ENCODE data around the gene SIN3A. TPM values are rescaled to one million over a fixed set of nuclear protein-coding genes. Genes with fewer than 3 reads are reported as not detected.
"Not testable (repeated sequence)": the region's sequence is repeated elsewhere in the genome, so short reads cannot be mapped to it uniquely, and the experiment has no call there.

SIN3A gene
- total RNA-seq, 1 donor from 2014 or later, result 69.0 TPM

- H3K4me1 ChIP-seq, result peaks cover 3% of the 10 kb centered on the region
- peak within 1 kb of the TSS; percentile 87 for H3K27ac Mint-ChIP-seq
- peak within 1 kb of the TSS; percentile 99 for H2AFZ ChIP-seq (replicated peaks)
- peak within 1 kb of the TSS; percentile 67 for H3K4me3 ChIP-seq
- peaks cover 2% of the 10 kb centered on the region for H3K9me3 Mint-ChIP-seq
- peak; percentile 98 for DNase-seq (ENCODE audit: low spot score)
- no peaks in the 10 kb centered on the region for H3F3A ChIP-seq (ENCODE audit: low read depth)
- H3K4me3 Mint-ChIP-seq, result peak within 1 kb of the TSS; percentile 99
- H3K36me3 Mint-ChIP-seq, result peaks cover 4% of the 10 kb centered on the region
- peaks cover 11% of the 10 kb centered on the region for H3K27me3 Mint-ChIP-seq (ENCODE audit: insufficient read depth, low read depth)
- H4K20me1 ChIP-seq (ENCODE audit: low read depth), result no peaks in the 10 kb centered on the region
- no peaks in the 10 kb centered on the region for H3K9me3 ChIP-seq (ENCODE audit: low read depth)
- peak within 1 kb of the TSS; percentile 77 for H3K9ac ChIP-seq
- H3K4me2 ChIP-seq, result peak within 1 kb of the TSS; percentile 74
- peaks cover 17% of the 10 kb centered on the region for H3K4me1 Mint-ChIP-seq
- no peaks in the 10 kb centered on the region for H3K27me3 ChIP-seq
- H3K79me2 ChIP-seq (ENCODE audit: low read depth), result peaks cover 14% of the 10 kb centered on the region
- H3K27ac ChIP-seq, result no peak within 1 kb of the TSS
- H3K36me3 ChIP-seq, result no peaks in the 10 kb centered on the region
- TF ChIP-seq EZH2phosphoT487 (IDR thresholded peaks at IDR 0.05), result no peak
- no peak for TF ChIP-seq CTCF (IDR thresholded peaks at IDR 0.05)
These were observed 115.7 kb downstream of the SIN3A start, which contains the start of gene COMMD4 for GRCh38 chr15:75335705-75336355. COMMD4 (plus strand) TSS chr15:75336063; CDS start chr15:75336090, 27 bp downstream.

DNA sequence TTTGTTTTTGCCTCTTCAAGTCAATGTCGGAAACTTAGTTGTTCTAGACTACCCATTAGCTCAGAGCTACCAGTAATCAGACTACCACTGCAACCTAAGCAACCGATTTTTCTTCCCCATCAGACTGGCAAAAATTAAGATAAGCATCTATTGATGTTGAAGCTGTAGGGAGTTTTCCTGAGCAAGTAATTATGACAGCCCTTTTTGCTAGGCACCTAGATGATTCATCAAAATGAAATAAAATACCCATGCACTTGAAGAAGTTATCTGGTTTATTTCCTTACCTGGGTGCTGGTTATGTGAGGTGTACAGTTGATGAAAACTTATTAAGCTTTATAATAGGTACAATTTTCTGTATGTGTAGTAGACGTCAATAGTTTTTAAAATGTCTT lies 116.2 kb downstream of the SIN3A start:
- H3K36me3 ChIP-seq, result no peaks in the 10 kb centered on the region
- H3K79me2 ChIP-seq (ENCODE audit: low read depth), result peaks cover 14% of the 10 kb centered on the region
- peak overlapping the region; percentile 99 for H2AFZ ChIP-seq (replicated peaks)
- H3K4me1 Mint-ChIP-seq, result peaks cover 17% of the 10 kb centered on the region
- no peaks in the 10 kb centered on the region for H3K9me3 ChIP-seq (ENCODE audit: low read depth)
- H3K27me3 Mint-ChIP-seq (ENCODE audit: insufficient read depth, low read depth), result peaks cover 11% of the 10 kb centered on the region
- peak overlapping the region; percentile 36 for H3K9ac ChIP-seq
- peak overlapping the region; percentile 67 for H3K4me3 ChIP-seq
- H3K4me1 ChIP-seq, result peaks cover 3% of the 10 kb centered on the region
- TF ChIP-seq CTCF (IDR thresholded peaks at IDR 0.05) (no peak), EZH2phosphoT487 (IDR thresholded peaks at IDR 0.05) (no peak), EZH2 (IDR thresholded peaks at IDR 0.05) (no peak)
- peak overlapping the region; percentile 74 for H3K4me2 ChIP-seq
- H3K27ac Mint-ChIP-seq, result peak overlapping the region; percentile 87
- H3K27me3 ChIP-seq, result no peaks in the 10 kb centered on the region
- no peak for DNase-seq (ENCODE audit: low spot score)
- no peaks in the 10 kb centered on the region for H3F3A ChIP-seq (ENCODE audit: low read depth)
- H3K9me3 Mint-ChIP-seq, result peaks cover 2% of the 10 kb centered on the region
- H3K27ac ChIP-seq, result no peak overlapping the region
- H4K20me1 ChIP-seq (ENCODE audit: low read depth), result no peaks in the 10 kb centered on the region
- peak overlapping the region; percentile 99 for H3K4me3 Mint-ChIP-seq
- peaks cover 4% of the 10 kb centered on the region for H3K36me3 Mint-ChIP-seq

GRCh38 chr15:75333654-75334419 lies 117.7 kb downstream of the SIN3A start:
- H3K36me3 Mint-ChIP-seq; H3K9me3 Mint-ChIP-seq; H2AFZ ChIP-seq (replicated peaks); H3K36me3 ChIP-seq; H3K9ac ChIP-seq; H3F3A ChIP-seq (ENCODE audit: low read depth); H3K27ac ChIP-seq; H3K4me3 ChIP-seq; H3K27ac Mint-ChIP-seq; H3K9me3 ChIP-seq (ENCODE audit: low read depth); H3K4me2 ChIP-seq; H4K20me1 ChIP-seq (ENCODE audit: low read depth); H3K27me3 ChIP-seq; DNase-seq (ENCODE audit: low spot score); H3K4me1 ChIP-seq: not testable (repeated sequence)
- H3K79me2 ChIP-seq (ENCODE audit: low read depth), result peaks cover 14% of the 10 kb centered on the region
- Mint-ChIP-seq H3K4me1 (peaks cover 17% of the 10 kb centered on the region), H3K4me3 (peak overlapping the region; percentile 21), H3K27me3 (ENCODE audit: insufficient read depth, low read depth) (peaks cover 14% of the 10 kb centered on the region)

DNA sequence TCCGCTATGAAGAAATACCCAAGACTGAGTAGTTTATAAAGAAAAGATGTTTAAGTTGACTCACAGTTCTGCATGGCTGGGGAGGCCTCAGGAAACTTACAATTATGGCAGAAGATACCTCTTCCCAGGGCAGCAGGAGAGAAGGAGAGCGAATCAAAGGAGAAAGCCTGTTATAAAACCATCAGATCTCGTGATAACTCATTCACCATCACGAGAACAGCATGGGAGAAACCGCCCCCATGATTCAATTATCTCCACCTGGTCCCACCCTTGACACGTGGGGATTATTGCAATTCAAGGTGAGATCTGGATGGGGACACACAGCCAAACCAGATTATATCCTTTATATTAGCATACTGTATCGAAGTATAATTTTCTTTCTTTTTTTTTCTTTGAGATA lies 119.4 kb downstream of the SIN3A start:
- not testable (repeated sequence) for H2AFZ ChIP-seq (replicated peaks); H3K4me1 ChIP-seq; H3K4me3 Mint-ChIP-seq; H3F3A ChIP-seq (ENCODE audit: low read depth); H3K36me3 ChIP-seq; H3K36me3 Mint-ChIP-seq; H3K27me3 ChIP-seq; H3K27ac Mint-ChIP-seq; H3K27ac ChIP-seq; H3K9me3 Mint-ChIP-seq; H3K9ac ChIP-seq; H3K4me3 ChIP-seq; H4K20me1 ChIP-seq (ENCODE audit: low read depth); DNase-seq (ENCODE audit: low spot score); H3K4me2 ChIP-seq; H3K9me3 ChIP-seq (ENCODE audit: low read depth)
- H3K4me1 Mint-ChIP-seq, result peaks cover 17% of the 10 kb centered on the region
- H3K27me3 Mint-ChIP-seq (ENCODE audit: insufficient read depth, low read depth), result peaks cover 17% of the 10 kb centered on the region
- peaks cover 11% of the 10 kb centered on the region for H3K79me2 ChIP-seq (ENCODE audit: low read depth)
